Measurements from ENCODE around the gene SPATA9. TPM values are rescaled to one million over a fixed set of nuclear protein-coding genes. Genes with fewer than 3 reads are reported as not detected.

SPATA9 gene
- total and polyA plus RNA-seq, 9 of the 15 experiments (the other 6 are each of a cell fraction or from before 2014, with no cell fraction given), result 0.16 to 5.5 (median 0.39) TPM; not detected in 3

DNA sequence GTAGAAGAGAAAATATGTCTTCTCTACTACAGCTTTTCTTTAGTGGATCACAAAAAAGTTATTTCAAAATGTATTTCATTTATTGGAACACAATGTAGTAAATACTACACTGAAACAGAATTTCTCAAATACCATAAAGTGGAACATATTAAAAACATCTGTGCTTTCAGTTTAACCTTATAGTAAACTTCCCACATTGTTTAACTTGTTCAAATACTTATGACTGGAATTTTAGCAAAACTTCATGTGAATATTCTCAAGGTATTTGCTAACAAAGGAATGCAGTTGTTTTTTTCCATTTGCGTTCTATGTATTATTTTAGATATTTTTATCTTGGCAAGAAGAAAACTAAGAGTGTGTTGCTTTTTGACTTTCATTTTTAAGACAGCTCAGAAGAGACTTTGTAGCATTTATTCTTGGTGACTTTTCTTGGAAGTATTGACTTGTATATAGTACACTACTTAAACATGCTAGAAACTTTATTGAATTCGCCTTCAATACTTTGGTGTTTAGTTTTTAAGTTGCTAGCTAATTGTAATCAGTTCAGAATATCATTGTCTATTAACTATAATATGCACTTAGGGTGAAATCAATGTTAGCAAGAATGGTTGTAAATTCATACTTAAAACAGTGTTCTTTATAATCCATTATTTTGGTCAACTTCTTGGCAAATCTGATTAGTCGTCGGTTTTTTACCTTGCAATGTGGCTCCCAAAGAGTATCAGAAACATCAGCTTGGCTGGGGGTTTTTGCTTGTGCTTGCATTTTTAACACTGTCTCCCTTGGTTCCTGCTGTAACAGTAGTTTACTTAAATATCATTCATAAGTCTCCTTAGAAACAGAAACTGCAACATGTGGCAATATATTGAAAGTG lies 43.4 kb upstream of the SPATA9 start:
- Histone ChIP-seq H4K20me1 (replicated peaks; ENCODE audit: control insufficient read depth, insufficient read depth, low read length) (no peaks in the 10 kb centered on the region), H3K27ac (ENCODE audit: extremely low read depth, low read depth, low read length) (peak overlapping the region; percentile 85), H3K4me2 (ENCODE audit: insufficient read depth, low read length) (peak overlapping the region; percentile 57), H3K4me1 (replicated peaks in 1 of 2; ENCODE audit: control insufficient read depth in 2 of 2, insufficient read depth in 2 of 2, low read length in 2 of 2) (peaks cover 33 to 62% of the 10 kb centered on the region in 2 experiments), H3K79me2 (ENCODE audit: control insufficient read depth, insufficient read depth, low read length) (peaks cover 19% of the 10 kb centered on the region), H3K9me1 (ENCODE audit: control insufficient read depth, insufficient read depth, low read length) (no peaks in the 10 kb centered on the region), H3K27me3 (ENCODE audit: control insufficient read depth in 2 of 2, insufficient read depth in 2 of 2, low read length in 2 of 2) (no peaks in the 10 kb centered on the region), H3K4me3 (no peak overlapping the region), H3K9ac (ENCODE audit: insufficient read depth in 1 of 2, low read depth in 2 of 2, low read length in 2 of 2) (peak overlapping the region; percentile 61 to 92; a peak in 3 of 4 replicates), H2AFZ (ENCODE audit: low read depth, low read length) (peak overlapping the region; percentile 69), H3K9me3 (replicated peaks; ENCODE audit: control insufficient read depth, insufficient read depth, low read depth, low read length) (no peaks in the 10 kb centered on the region), H3K36me3 (ENCODE audit: control insufficient read depth, insufficient read depth, low read length) (no peaks in the 10 kb centered on the region)
- BruUV-seq (replicated peaks), result no TSS peak
- CTCF ChIA-PET (ENCODE audit: low intra/inter-chr PET ratio), result no interaction called here
- POLR2A ChIA-PET, result interaction anchor here (0.7 to 6.1 kb wide), 7 partner anchors 9 to 79 kb away, joined by 3 to 41 read pairs (median 8); partner anchors contain the start of gene RFESD
- no peak for ATAC-seq
- no peak for FAIRE-seq
- intact Hi-C loops (cut with micrococcal nuclease), result loop anchor here (10.0 kb wide), 2 partner anchors 171 to 209 kb away; partner anchors contain the start of genes ARSK and SKIC3
- WGBS (ENCODE audit: insufficient coverage, low coverage, missing lambda C conversion rate), result 11% methylated on average over 4 of the region's 4 CpGs
- DNase-seq (ENCODE audit: extremely low read depth in 1 of 4, low spot score in 3 of 4), result no peak
- in situ Hi-C loops (cut with MboI), result loop anchor here (5.0 kb wide), 1 partner anchor 59 kb away; no protein-coding TSS in a partner anchor
- TF ChIP-seq JUN (IDR thresholded peaks at IDR 0.05; ENCODE audit: borderline replicate concordance, low read depth, low read length) (no peak), JUN (CRISPR knock-in tag; IDR thresholded peaks at IDR 0.05; ENCODE audit: borderline replicate concordance) (no peak), SMARCA4 (IDR thresholded peaks at IDR 0.05) (no peak), ETS1 (conservative IDR thresholded peaks at IDR 0.05; ENCODE audit: control insufficient read depth, low read depth, low read length) (no peak), TOE1 (IDR thresholded peaks at IDR 0.05; ENCODE audit: borderline replicate concordance) (no peak), TOE1 (CRISPR knock-in tag; IDR thresholded peaks at IDR 0.05; ENCODE audit: borderline replicate concordance, low read depth) (no peak), FOXJ2 (tag; IDR thresholded peaks at IDR 0.05) (peak; percentile 47; the same call in 1 of the 2 replicates), CREB5 (CRISPR knock-in tag; IDR thresholded peaks at IDR 0.05) (no peak), POLR3G (IDR thresholded peaks at IDR 0.05; ENCODE audit: extremely low read depth, insufficient read length, insufficient replicate concordance) (no peak), SMARCB1 (IDR thresholded peaks at IDR 0.05; ENCODE audit: insufficient read length, low read depth) (peak; percentile 87), NFE2 (IDR thresholded peaks at IDR 0.05; ENCODE audit: low read depth) (no peak), SMARCE1 (IDR thresholded peaks at IDR 0.05) (no peak)
- TF ChIP-seq, protein P1, sequence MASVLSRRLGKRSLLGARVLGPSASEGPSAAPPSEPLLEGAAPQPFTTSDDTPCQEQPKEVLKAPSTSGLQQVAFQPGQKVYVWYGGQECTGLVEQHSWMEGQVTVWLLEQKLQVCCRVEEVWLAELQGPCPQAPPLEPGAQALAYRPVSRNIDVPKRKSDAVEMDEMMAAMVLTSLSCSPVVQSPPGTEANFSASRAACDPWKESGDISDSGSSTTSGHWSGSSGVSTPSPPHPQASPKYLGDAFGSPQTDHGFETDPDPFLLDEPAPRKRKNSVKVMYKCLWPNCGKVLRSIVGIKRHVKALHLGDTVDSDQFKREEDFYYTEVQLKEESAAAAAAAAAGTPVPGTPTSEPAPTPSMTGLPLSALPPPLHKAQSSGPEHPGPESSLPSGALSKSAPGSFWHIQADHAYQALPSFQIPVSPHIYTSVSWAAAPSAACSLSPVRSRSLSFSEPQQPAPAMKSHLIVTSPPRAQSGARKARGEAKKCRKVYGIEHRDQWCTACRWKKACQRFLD (CRISPR knock-in tag; IDR thresholded peaks at IDR 0.05), result no peak; the same call in 1 of the 2 replicates
